Measurements from ENCODE around the gene SUSD4.

SUSD4 gene

DNA sequence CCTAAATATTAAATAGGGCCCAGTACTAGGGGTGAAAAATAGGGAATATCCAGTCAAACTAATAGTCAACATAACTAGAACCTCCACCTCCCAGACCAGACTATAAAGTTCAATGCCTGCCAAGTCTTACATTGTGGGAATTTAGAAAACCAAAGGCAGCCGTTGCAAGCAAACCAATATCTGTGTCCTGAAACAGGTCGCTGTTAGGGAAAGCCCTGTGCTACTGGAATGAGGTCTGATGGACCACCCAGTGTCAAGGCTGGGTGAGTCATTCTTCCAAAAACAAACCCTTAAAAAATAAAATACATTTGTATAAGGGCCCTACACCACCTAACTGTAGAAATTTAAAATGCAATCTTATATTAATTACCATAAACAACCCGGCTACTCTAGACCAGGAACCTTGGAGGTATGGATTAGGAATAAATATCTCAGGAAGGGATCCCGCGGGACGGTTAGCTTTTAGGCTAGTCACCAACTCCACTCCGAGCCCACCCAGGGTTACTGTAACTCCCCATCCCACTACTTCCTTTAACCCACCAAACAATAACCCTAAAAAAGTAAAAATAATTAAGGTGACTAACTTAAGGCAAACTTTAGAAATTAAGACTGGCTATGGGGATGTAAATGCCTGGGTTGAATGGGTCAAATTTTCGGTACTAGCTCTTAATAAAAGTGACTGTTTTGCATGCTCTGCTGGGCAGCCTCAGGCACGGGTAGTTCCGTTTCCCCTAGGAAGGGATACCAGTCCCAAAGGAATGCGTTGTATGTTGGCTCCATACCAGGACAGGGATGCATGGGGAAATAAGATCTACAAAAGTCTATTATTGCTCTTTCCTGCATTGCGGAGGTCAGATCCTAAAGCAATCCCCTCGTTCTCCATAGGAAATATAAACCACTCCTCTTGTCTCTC lies 155.6 kb downstream of the SUSD4 start:
- DNase-seq = no peak

DNA sequence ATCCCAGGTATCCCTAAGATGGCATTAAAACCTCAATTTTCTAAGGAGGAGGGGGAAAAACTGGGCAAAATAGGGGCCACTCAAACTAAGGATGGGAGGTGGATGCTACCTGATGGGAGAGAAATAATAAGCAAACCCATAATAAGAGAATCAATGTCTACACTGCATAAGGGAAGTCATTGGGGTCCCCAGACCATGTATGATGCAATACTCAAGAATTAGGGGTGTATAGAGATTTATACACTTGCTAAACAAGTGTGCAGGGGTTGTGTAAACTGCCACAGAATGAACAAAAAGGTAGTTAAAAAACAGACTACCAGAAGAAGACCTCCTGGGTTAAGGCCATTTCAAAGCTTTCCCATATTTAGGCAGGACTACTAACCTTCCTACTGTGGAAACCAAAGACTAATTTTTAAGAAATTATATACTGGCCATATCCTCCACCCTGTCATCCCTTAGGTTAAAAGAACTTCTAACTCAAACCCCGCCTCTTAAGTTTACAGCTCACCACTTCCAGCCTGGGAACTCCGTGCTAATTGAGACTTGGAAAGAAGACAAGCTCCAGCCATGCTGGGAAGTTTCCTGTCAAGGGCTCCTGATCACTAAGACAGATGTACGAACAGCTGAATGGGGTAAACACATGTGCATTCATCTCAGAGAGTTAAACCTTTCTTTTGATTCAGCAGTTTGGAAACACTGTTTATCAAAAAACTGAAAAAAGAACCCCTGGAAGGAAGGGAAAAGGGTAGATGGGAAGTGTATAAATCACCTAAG lies 156.5 kb downstream of the SUSD4 start:
- no peak for DNase-seq

DNA sequence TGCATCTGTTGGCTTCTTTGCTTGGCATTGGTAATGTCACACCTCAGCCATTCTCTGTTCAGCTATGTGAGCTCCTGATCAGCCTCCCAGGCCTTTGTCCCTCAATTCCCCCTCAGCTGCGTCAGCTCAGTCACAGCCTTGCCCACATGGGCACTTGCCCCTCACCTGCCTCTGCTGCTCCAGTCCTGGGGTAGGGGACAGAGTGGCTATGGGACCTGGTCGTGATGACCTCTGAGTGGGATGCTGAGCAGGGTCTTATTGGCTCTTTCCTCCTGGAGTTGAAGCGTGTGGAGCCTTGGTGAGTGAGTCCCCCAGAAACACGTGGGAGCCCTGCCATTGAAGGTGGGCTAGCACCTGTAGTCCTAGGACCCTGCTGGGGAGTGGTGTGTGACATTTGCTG lies 159.6 kb downstream of the SUSD4 start:
- no peak for DNase-seq

DNA sequence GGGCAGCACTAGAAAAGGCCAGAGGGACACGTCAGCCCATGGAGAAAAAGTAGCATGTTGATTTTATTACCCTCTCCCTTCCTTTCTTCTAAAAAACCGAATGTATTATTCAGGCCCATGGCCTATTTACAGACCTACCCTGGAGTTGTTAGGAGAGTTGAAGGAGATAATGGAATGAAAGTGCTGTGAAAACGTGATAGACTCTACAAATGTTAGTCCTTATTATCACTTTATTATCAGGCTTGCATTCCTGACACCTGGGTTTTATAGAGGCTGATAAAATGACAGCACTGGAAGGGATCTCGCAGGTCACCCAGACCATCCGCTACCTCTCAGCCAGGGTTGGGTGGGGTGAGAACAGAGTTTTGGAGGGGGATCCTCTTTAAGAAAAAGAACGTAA lies 160.3 kb downstream of the SUSD4 start:
- no peak for DNase-seq

DNA sequence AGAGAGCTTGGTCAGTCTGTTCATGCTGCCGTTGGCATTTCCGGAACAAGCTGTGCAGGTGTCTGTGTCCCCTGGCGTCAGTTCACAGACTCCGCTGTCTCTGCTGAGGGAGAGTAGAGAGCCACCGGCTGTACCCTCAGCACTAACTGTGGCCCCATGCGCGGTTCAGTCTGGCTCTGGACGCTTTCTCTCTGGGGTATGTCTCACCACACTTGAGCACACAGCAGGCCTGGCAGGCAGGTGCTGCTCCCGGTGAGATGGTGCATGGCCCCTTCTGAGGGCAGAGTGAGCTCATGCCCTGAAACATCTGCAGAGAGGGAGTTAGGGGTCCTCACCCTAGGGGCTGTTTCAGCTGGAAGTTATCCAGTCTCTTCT lies 161.0 kb downstream of the SUSD4 start:
- no peak for DNase-seq

DNA sequence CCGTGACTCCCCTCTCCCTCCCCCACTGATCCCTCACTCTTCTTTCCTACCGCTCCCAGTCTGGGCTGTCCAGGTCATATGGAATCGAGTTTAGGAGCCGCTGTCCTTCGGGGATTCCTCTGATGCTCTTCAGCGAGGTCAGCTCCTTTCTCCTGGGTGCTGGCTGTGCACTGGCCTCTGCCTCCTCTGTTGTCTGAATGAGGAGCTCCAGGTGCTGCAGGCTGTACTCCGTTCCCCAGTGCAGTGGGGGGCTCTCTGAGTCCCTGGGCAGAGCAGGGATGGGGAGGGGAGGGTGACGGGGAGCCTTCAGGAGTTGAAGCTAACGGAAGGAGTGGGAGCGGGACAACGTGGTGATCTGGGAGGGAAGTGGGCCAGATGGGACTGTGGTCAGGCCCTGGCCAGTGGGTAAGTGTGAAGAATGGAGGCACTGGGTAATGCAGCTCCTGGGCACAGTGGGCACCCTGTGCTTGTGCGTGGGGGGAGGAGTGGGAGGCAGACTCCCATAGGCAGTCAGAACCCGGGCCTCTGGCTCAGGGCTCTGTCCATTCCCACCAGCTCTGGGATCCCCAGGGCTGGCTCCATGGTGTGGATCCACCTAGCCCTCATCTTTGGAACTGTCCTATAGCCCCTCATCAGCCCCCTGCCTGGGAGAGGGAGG lies 161.5 kb downstream of the SUSD4 start:
- DNase-seq = no peak

DNA sequence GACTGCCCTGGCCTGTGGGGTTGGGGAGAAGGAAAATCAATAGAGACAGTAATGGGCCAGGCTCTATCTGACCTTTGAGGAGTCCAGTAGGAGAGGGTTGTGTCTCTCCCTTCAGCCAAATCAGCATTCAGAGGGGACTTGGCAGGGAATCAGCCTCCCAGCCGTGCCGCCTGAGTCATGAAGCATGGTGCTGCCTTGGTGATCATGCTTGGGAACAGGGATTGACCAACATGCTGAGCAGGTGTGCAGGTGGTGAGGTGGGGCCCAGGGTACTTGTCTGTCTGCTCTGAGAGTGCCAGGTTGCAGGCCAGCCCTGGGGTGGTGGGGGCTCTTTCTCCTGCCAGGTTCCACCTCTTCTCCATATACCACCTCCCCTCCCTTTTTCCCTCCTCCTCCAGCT lies 162.0 kb downstream of the SUSD4 start:
- DNase-seq = no peak

DNA sequence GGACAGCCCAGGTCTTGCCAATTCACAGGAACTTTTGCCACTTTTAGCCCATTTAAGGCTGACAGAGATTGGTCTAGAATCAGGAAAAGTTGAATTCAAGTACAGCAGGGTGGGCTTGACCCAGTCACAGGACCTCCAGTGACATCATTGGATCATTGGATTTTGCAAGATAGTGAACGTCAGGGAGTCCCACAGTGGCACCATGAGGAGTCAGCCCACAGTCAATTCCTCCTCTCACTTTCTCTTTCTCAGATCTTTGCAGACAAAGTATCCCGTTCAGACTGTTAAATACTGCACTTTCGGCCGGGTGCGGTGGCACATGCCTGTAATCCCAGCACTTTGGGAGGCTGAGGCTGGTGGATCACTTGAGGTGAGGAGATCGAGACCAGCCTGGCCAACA lies 163.1 kb downstream of the SUSD4 start:
- no peak for DNase-seq

DNA sequence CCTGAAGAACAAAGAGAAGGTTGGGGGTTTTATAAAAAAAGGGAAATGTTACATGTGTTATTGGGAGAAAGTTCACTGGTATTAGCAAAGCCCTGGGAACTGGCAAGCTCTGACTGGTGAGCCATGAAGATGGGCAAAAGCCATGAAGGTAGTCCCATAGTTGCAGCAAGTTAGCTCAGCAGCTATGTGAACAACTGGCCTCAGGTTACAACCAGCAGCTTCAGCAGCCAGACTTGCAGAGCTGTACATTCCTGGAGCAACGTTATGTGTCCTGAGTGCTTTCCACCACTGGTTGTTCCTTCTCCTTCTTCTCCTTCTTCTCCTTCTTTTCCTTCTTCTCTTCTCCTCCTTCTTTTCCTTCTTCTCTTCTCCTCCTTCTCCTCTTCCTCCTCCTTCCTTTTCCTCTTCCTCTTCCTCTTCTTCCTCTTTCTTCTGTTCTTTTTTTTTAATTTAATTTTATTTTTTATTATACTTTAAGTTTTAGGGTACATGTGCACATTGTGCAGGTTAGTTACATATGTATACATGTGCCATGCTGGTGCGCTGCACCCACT lies 164.8 kb downstream of the SUSD4 start:
- no peak for DNase-seq

DNA sequence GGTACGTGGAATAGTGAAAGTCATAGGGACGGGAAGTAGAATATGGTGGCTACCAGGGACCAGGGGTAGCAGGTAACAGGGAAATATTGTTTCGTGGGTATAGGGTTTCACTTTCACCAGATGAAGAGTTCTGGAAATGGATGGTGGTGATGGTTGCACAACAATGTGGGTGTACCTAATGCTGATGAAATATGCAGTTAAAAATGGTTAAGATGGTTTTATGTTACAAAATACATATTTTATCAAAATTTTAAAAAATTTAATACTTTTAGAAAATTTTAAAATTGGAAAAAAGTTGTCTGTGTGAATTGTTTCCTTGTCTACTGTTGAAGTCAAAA lies 165.4 kb downstream of the SUSD4 start:
- peak; percentile 70 for DNase-seq

DNA sequence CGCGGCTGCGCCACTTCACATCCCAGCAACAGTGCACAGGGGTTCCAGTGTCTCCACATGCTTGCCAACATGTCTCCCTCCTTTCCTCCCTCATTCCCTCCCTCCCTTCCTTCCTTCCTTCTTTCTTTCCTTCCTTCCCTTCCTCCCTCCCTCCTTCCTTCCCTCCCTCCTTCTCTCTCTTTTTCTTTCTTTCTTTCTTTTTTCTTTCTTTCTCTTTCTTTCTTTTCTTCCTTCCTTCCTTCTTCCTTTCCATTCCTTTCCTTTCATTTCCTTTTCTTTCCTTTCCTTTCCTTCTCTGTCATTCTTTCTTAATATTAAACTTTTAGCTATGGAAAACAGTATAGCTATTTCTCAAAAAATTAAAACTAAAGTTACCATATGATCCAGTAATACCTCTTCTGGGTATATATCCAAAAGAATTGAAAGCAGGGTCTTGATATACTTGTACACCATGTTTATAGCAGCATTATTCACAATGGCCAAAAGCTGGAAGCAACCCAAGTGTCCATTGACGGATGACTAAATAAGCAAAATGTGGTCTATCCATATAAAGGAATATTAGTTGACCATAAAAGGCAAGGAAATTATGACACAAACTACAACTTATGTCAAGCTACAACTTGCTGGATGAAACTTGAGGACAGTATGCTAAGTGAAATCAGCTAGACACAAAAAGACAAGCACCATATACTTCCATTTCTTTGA lies 165.9 kb downstream of the SUSD4 start:
- no peak for DNase-seq

DNA sequence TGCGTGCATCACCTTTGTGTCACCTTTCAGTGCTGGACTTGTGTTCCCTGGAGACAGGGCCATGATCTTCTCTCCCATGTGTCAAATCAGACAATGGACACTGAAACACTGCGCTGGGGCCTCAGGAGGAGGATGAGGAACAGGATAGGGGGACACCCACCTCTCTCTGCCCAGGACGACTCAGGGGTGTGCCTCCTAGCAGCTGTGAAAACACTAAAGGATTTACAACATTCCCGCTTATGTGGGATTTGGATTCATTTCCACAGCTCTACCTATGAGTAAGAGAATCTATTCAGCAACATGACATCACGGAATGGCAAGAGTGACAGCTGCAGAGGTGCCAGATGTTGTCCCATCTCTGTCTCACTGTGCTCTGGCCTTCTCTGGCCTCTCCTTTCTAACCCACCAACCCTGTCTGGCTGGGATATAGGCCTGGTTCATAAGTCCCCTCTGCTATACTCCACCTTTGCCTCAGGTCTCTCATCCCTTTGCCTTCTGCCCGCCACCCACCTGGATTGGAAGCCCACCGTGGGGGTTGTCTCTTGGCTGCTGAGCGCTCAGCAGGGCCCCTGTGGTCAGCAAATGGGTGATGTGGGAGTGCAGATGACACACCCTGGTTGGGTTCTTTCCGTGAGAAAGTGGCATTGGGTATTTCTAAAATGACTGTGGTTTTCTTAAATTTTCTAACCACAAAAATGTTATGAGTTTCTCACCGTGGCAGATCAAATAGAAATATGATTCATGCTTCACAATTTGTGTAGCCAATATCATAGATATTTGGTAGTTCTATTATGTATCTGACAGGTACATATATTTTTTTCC lies 173.9 kb downstream of the SUSD4 start:
- DNase-seq = peak; percentile 74

DNA sequence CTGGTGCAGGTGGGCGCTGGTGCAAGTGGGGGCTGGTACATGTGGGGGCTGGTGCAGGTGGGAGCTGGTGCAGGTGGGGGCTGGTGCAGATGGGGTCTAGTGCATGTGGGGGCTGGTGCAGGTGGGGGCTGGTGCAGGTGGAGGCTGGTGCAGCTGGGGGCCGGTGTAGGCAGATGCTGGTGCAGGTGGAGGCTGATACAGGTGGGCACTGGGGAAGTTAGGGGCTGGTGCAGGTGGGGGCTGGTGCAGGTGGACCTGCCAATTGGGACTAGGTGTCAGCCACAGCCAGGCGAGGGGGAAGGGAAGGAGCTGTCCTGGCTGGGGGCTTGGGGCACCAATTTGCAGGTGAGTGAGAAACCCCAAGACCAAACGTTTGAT lies 174.5 kb downstream of the SUSD4 start:
- DNase-seq = no peak

DNA sequence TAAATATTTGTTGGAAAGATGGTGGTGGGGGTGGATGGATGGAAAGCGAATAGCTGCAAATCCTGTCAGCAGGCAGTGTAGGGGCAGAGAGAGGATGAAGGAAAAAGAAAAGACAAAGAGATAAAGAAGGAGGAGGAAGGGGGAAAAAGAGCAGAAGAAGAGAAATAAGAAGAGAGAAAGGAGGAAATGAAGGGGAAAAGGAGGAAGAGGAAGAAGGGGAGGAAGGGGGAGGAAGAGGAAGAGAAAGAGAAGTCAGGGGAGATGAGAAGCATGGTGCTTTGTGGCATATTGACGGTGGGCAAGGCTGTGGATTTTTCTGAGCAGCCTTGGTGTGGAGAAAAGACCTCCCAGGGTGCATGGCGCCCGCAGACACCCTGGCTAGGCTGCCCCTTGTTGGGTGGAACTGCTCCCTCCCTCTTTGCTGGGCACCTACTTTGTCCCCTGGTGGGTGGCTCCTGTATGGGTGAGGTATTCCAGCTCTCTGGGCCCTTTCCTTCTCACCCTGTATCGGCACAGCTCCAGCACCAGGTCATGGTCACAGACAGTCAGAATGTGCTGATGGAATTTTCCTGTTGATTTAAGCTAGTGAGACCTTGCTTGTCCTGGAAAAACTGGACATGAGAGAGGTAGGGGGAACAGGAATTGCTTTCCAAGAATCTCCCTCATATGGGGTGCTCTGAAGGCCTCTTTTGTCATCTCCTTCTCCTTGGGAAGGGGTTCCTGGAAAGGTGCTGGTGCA lies 175.2 kb downstream of the SUSD4 start:
- peak; percentile 6 for DNase-seq

DNA sequence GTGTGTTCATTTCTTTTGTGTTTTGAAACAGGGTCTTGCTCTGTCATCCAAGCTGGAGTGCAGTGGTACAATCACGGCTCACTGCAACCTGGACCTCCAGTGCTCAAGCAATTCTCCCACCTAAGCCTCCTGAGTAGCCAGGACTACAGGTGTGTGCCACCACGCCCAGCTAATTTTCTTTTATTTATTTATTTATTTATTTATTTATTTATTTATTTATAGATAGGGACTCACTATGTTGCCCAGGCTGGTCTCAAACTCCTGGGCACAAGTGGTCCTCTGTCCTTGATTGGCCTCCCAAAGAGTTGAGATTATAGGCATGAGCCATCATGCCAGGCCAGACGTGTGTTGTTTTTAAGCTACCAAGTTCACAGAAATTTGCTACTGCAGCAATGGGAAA lies 177.2 kb downstream of the SUSD4 start:
- DNase-seq = no peak

DNA sequence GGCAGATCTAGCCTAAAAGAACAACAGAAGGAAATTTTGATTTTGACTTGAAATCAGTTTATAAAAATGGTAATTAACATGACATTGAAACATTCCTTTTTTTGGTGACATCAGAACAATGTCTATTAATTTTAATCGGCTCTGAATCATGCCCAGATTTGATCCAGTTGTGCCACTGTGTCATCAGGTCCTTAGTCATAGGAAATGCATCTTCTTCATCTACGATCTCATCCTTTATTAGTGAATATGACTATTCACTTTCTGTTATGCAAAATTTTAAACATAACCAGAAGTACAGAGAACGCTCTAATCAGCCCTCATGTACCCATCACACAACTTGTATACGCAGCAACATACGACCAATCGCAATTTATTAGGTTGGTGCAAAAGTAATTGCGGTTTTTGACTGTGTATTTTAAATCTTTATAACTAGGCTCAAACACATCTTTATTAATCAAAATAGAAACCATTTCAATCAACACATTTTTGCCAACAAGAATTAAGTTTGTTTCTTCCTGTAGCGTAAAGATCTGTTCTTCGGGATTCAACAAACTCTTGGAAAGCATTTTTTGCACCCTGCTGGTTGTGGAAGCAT lies 180.6 kb downstream of the SUSD4 start:
- DNase-seq = no peak

DNA sequence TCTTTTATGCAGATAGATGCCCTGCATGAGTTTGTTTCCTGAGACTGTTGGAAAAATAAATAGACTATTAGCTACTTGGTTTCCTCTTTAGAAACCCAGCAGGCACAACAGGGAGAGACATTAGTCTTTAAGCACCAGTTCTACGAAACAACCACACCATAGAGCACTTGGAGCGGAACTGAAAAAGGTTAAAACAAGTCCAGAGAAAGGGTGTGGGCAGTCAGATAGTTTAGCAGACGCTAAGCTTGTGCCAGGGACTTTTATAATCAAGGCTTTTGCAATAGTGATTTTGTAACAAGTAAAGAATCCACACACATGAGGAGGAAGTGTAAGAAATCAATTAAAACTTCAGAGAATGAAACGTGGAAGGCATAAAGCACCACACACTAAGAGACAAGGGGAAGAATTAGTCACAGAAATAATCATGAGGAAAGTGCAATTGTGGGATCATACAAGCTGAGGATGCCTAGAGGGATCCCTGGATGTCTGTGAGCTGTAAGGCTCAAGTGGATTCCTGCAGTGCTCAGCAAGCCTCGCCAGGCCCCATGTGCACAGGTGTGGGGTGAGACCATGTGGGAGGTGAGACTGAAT lies 183.2 kb downstream of the SUSD4 start:
- DNase-seq = peak; percentile 99

DNA sequence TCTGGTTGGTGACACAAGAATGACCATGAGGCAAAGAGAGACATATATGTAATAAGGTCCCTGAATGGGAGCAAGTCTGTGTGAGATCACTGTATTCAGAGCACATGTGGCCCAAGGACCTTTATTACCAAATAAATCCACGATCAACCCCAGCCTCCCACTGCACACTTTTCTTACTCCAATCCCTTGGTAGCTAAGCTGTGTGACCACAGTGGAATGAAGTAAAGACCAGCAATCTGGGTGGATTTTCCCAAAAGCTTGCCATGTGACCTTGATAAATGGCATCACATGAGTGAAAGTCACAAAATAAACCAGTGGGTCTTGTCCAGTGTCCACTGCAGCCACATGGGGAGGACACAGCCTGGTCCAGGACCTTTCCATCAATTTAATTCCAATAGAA lies 184.2 kb downstream of the SUSD4 start:
- no peak for DNase-seq

DNA sequence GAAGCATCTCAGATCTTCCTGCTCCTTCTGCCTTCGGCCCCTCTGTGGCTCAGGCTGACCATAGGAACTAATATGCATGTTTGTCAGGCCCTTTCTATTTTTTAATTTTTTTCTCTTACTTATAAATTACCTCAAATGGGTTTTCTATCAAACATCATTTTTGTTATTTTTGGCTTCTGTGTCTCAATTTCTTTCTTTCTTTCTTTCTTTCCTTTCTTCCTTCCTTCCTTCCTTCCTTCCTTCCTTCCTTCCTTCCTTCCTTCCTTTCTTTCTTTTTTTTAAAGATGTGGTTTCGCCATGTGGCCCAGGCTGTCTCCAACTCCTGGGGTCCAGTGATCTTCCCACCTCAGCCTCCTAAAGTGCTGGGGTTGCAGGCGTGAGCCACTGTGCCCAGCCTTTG lies 184.7 kb downstream of the SUSD4 start:
- DNase-seq = no peak

DNA sequence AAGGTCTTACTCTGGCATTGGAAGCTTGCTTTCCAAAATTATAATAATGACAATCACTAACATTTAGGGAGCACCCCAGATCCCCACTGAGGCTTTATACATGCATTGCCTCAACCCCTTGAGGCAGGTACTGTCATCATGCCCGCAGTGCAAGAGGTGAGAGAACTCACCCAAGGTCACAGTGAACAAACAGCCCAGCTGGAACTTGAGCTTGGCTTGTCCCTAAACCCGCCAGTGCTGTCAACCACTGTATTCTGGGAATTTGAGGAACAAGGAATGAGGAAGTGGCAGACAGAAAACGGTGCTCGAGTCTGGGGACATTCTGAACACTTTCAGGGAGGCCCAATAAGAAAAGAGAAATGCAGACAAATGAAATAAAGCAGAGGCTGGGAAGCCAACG lies 186.3 kb downstream of the SUSD4 start:
- peak; percentile 94 for DNase-seq

DNA sequence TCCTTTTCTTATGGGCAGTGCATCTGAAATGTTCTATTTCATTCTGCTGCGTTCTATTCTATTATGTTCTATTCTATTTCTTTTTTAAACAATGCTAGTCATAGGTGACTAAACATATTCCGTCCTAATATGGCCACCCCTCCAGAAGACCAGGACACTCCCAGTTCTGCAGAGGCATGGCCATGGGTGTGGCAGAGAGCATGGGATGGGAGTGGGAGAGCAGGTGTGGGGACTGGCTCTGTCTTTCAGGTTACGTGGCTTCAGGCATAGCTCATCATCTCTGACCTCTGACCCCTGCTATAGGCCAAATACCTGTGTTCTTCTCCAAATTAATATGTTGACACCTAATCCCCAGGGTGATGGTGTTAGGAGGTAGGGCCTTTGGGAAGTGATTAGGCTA lies 187.5 kb downstream of the SUSD4 start:
- no peak for DNase-seq
